HCT116 (cell line): ENCODE results near the gene ATP11B. TPM values are rescaled to one million over a fixed set of nuclear protein-coding genes. Genes with fewer than 3 reads are reported as not detected.

Experiments used
- ATAC-seq: fragments of 200-7000 bp; cut with Tn5 transposase; 2 replicates; pipeline ENCODE4 v1.9.1; 2020; ENCODE audit warnings: mild to moderate bottlenecking, moderate library complexity
- BruUV-seq: library from RNA; stranded (reverse); fragments of 400-500 nt; replicated peaks from 2 replicates; lab custom pipeline; 2021; lab: Mats Ljungman, UMichigan
- CTCF ChIA-PET: fragments of 300-600 bp; sonication (Branson Sonifier 250); formaldehyde crosslinking; loops from one replicate; lab custom pipeline; 2021; ENCODE audit warnings: antibody characterized with exemption; lab: Charles Lee
- POLR2A ChIA-PET: fragments of 300-600, 350-600 bp; sonication (Branson Sonifier 250); formaldehyde crosslinking; loops from one replicate; lab custom pipeline; 2021; ENCODE audit warnings: antibody characterized with exemption; lab: Charles Lee
- RAD21 ChIA-PET, 2 experiments: fragments of 300-600 bp; sonication (Branson Sonifier 250); formaldehyde crosslinking; loops; one replicate each; lab custom pipeline; 2023; ENCODE audit warnings: low total read pairs in 2 of 2; ENCODE audit not compliant: uncharacterized antibody in 2 of 2, unreplicated experiment in 2 of 2, low non-redundant PET in 1 of 2; lab: Charles Lee
- DNase-seq: peaks from one replicate; pipeline ENCODE4 v3.0.0-alpha.2; 2010; ENCODE audit warnings: low read depth, low spot score
- H2AFZ ChIP-seq: fragments of 200-600 bp; shearing (Covaris generic), sonication (generic); 2 replicates; pipeline ENCODE4 v1.6.1; 2017; ENCODE audit warnings: low read depth, mixed run types, mixed read lengths, antibody characterized with exemption, low read length; ENCODE audit not compliant: poor library complexity, severe bottlenecking
- H3K27ac ChIP-seq: 2 replicates; pipeline ENCODE4 v1.5.1; 2012; ENCODE audit warnings: low read depth, low read length
- H3K27me3 ChIP-seq: fragments of 200-600 bp; sonication (generic); 2 replicates; pipeline ENCODE4 v1.6.1; 2016; ENCODE audit warnings: mixed run types, low read length, mixed read lengths; ENCODE audit not compliant: insufficient read depth
- H3K36me3 ChIP-seq, 2 experiments: fragments of 200-500 bp in 1 of 2; fragments of 200-600 bp in 1 of 2; sonication (Bioruptor generic) in 1 of 2; sonication (generic) in 1 of 2; 2 replicates each; pipeline versions ENCODE4 v1.5.1 to v1.6.1; 2014 to 2016; ENCODE audit warnings: low read length in 2 of 2, inconsistent platforms in 1 of 2, mixed read lengths in 1 of 2, mixed run types in 1 of 2; ENCODE audit not compliant: insufficient read depth in 2 of 2, control insufficient read depth in 1 of 2
- H3K4me1 ChIP-seq, 2 experiments: fragments of 200-600 bp in 1 of 2; sonication (generic) in 1 of 2; 2 replicates each; pipeline versions ENCODE4 v1.5.1 to v1.6.1; 2012 to 2017; ENCODE audit warnings: low read length in 2 of 2, inconsistent platforms in 1 of 2, mild to moderate bottlenecking in 1 of 2, mixed read lengths in 1 of 2, mixed run types in 1 of 2, moderate library complexity in 1 of 2; ENCODE audit not compliant: insufficient read depth in 2 of 2, control insufficient read depth in 1 of 2
- H3K4me2 ChIP-seq: fragments of 200-600 bp; sonication (generic); 2 replicates; pipeline ENCODE4 v1.6.1; 2017; ENCODE audit warnings: mixed run types, low read length, mixed read lengths
- H3K4me3 ChIP-seq, 2 experiments: fragments of 200-600 bp in 1 of 2; sonication (generic) in 1 of 2; replicated peaks in 1 of 2; 2 replicates each; pipeline ENCODE4 v1.5.1; 2011 to 2016; ENCODE audit warnings: low read length in 2 of 2, control low read depth in 1 of 2, low read depth in 1 of 2, mild to moderate bottlenecking in 1 of 2, mixed read lengths in 1 of 2, mixed run types in 1 of 2
- H3K79me2 ChIP-seq: fragments of 200-600 bp; sonication (generic); 2 replicates; pipeline ENCODE4 v1.6.1; 2017; ENCODE audit warnings: mild to moderate bottlenecking, mixed run types, low read length, moderate library complexity, mixed read lengths; ENCODE audit not compliant: insufficient read depth
- H3K9ac ChIP-seq: fragments of 200-600 bp; sonication (generic); 2 replicates; pipeline ENCODE4 v1.6.1; 2016; ENCODE audit warnings: low read length, mixed read lengths
- H3K9me2 ChIP-seq: fragments of 200-600 bp; sonication (generic), shearing (Covaris generic); 2 replicates; pipeline ENCODE4 v1.6.1; 2017; ENCODE audit warnings: mixed run types, mild to moderate bottlenecking, moderate library complexity; ENCODE audit not compliant: insufficient read depth
- H3K9me3 ChIP-seq, 2 experiments: fragments of 200-500 bp in 1 of 2; fragments of 200-600 bp in 1 of 2; sonication (Bioruptor generic) in 1 of 2; sonication (generic) in 1 of 2; 2 replicates each; pipeline ENCODE4 v1.6.1; 2014 to 2017; ENCODE audit warnings: low read length in 2 of 2, mixed read lengths in 2 of 2, inconsistent platforms in 1 of 2, low read depth in 1 of 2, mild to moderate bottlenecking in 1 of 2, mixed run types in 1 of 2, moderate library complexity in 1 of 2; ENCODE audit not compliant: control insufficient read depth in 1 of 2, insufficient read depth in 1 of 2
- H4K20me1 ChIP-seq: fragments of 200-600 bp; sonication (generic), shearing (Covaris generic); 2 replicates; pipeline ENCODE4 v1.6.1; 2017; ENCODE audit warnings: mixed run types, mild to moderate bottlenecking, moderate library complexity; ENCODE audit not compliant: insufficient read depth
- CBX3 ChIP-seq: IDR thresholded peaks from 2 replicates; pipeline ENCODE4 v1.6.1; 2012; ENCODE audit warnings: low read depth
- EGR1 ChIP-seq: IDR thresholded peaks from 2 replicates; pipeline ENCODE4 v1.6.1; 2012; ENCODE audit warnings: low read depth
- ELF1 ChIP-seq: IDR thresholded peaks from 2 replicates; pipeline ENCODE4 v1.6.1; 2012; ENCODE audit warnings: low read depth, borderline replicate concordance
- FOSL1 ChIP-seq: IDR thresholded peaks from 2 replicates; pipeline ENCODE4 v1.6.1; 2012; ENCODE audit warnings: low read depth
- JUND ChIP-seq: IDR thresholded peaks from 2 replicates; pipeline ENCODE4 v1.6.1; 2012
- POLR2A ChIP-seq: IDR thresholded peaks from 2 replicates; pipeline ENCODE4 v1.7.0; 2011; ENCODE audit warnings: borderline replicate concordance; ENCODE audit not compliant: insufficient read depth, insufficient read length; ENCODE audit errors: extremely low read depth
- RAD21 ChIP-seq: IDR thresholded peaks from 2 replicates; pipeline ENCODE4 v1.6.1; 2012; ENCODE audit warnings: low read depth, mild to moderate bottlenecking
- SIN3A ChIP-seq: IDR thresholded peaks from 2 replicates; pipeline ENCODE4 v1.6.1; 2012; ENCODE audit warnings: low read depth
- SP1 ChIP-seq: IDR thresholded peaks from 2 replicates; pipeline ENCODE4 v1.6.1; 2012; ENCODE audit warnings: low read depth
- ZFX ChIP-seq: fragments of 450-650 bp; IDR thresholded peaks from 2 replicates; pipeline ENCODE4 v1.6.1; 2017
- intact Hi-C: fragments of 100-400 bp; cut with micrococcal nuclease; formaldehyde crosslinking; loops from 2 replicates; pipeline ENCODE4 v1.10.0; 2022
- total RNA-seq: library from RNA; stranded (reverse); gene quantifications from one replicate; pipeline ENCODE4 v1.2.1, GENCODE V29; 2021; ENCODE audit not compliant: unreplicated experiment
- TF ChIP-seq, protein P1 (sequence below), 3 experiments: fragments of 200-600 bp in 1 of 3; sonication (generic) in 1 of 3; IDR thresholded peaks in 2 of 3; conservative IDR thresholded peaks in 1 of 3; 2 replicates each; pipeline ENCODE4 v1.5.1; 2012 to 2017; ENCODE audit warnings: low read depth in 2 of 3, low read length in 2 of 3, antibody characterized with exemption in 1 of 3, borderline replicate concordance in 1 of 3, control low read depth in 1 of 3, mild to moderate bottlenecking in 1 of 3, mixed read lengths in 1 of 3, mixed run types in 1 of 3, moderate library complexity in 1 of 3; ENCODE audit not compliant: insufficient read depth in 1 of 3
- TF ChIP-seq, protein P2 (sequence below): IDR thresholded peaks from 2 replicates; pipeline ENCODE4 v1.6.1; 2012
- TF ChIP-seq, protein P3 (sequence below): IDR thresholded peaks from 2 replicates; pipeline ENCODE4 v1.6.1; 2011; ENCODE audit warnings: mild to moderate bottlenecking, low read length, moderate library complexity; ENCODE audit not compliant: insufficient replicate concordance; ENCODE audit errors: extremely low read depth

The ATP11B gene
- total RNA-seq, 1 experiment from 2014 or later, result 53.0 TPM

DNA sequence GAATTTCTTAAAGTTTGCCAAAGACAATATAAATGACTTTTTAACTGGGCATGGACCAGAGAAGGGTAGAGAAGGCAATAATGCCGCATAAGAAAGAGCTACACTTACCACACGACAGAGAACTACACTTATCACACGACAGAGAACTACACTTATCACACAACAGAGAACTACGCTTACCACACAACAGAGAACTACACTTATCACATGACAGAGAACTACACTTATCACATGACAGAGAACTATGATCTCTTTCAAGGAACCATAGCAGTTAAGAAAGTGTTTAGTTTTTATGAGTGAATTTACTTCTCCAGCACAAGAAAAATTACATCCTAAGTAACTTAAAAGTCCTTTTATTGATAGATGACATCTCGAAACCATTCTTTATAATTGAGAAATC lies 155.0 kb downstream of the ATP11B start:
- intact Hi-C loops, result no loop called here
- no peak overlapping the region for H3K27ac ChIP-seq
- no peaks in the 10 kb centered on the region for H3K27me3 ChIP-seq
- H3K4me2 ChIP-seq, result no peak overlapping the region
- no peak for ATAC-seq
- ChIA-PET CTCF (no interaction called here), RAD21 (no interaction called here), POLR2A (no interaction called here)
- no peaks in the 10 kb centered on the region for H3K4me1 ChIP-seq
- H3K9ac ChIP-seq, result no peak overlapping the region
- peaks cover 12 to 16% of the 10 kb centered on the region in 2 experiments; a peak in 3 of 4 replicates for H3K36me3 ChIP-seq
- no peak for DNase-seq
- H3K4me3 ChIP-seq, result no peak overlapping the region
- BruUV-seq, result no TSS peak
- no peaks in the 10 kb centered on the region for H4K20me1 ChIP-seq
- H2AFZ ChIP-seq, result no peak overlapping the region
- TF ChIP-seq SIN3A (no peak), CBX3 (no peak)
- TF ChIP-seq, protein P1, sequence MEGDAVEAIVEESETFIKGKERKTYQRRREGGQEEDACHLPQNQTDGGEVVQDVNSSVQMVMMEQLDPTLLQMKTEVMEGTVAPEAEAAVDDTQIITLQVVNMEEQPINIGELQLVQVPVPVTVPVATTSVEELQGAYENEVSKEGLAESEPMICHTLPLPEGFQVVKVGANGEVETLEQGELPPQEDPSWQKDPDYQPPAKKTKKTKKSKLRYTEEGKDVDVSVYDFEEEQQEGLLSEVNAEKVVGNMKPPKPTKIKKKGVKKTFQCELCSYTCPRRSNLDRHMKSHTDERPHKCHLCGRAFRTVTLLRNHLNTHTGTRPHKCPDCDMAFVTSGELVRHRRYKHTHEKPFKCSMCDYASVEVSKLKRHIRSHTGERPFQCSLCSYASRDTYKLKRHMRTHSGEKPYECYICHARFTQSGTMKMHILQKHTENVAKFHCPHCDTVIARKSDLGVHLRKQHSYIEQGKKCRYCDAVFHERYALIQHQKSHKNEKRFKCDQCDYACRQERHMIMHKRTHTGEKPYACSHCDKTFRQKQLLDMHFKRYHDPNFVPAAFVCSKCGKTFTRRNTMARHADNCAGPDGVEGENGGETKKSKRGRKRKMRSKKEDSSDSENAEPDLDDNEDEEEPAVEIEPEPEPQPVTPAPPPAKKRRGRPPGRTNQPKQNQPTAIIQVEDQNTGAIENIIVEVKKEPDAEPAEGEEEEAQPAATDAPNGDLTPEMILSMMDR (IDR thresholded peaks at IDR 0.05 in 2 of 3, conservative IDR thresholded peaks at IDR 0.05 in 1 of 3; ENCODE audit: borderline replicate concordance in 1 of 3, insufficient read depth in 1 of 3, low read depth in 2 of 3, low read length in 2 of 3), result no peak
- TF ChIP-seq, all 23 proteins: peak for 0
- H3K9me3 ChIP-seq, result no peaks in the 10 kb centered on the region
- H3K9me2 ChIP-seq, result no peaks in the 10 kb centered on the region
- no peaks in the 10 kb centered on the region for H3K79me2 ChIP-seq

DNA sequence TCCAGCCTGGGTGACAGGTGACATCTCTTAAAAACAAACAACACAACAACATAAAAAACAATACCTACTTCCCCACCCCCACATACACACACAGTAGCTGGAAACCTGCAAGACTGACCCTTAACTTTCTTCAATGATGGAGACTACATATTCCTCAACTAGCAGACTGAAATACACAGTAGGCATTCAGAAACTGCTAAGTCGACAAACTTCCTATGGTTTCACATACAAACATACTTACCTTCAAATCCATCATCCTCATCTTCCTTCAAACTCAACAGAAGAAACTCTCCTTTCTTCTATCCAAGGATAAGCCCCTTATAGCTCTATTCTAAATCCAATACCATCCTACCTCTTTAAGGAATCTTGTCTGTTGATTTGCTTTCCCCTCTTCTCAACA lies 156.4 kb downstream of the ATP11B start:
- ChIA-PET POLR2A (no interaction called here), RAD21 (no interaction called here), CTCF (no interaction called here)
- no peak for DNase-seq
- no peak overlapping the region for H3K4me2 ChIP-seq
- H4K20me1 ChIP-seq, result no peaks in the 10 kb centered on the region
- intact Hi-C loops, result no loop called here
- H3K36me3 ChIP-seq, result peaks cover 12 to 14% of the 10 kb centered on the region in 2 experiments; a peak in 3 of 4 replicates
- H3K27me3 ChIP-seq, result no peaks in the 10 kb centered on the region
- TF ChIP-seq JUND (no peak), ELF1 (no peak), POLR2A (no peak), SP1 (no peak), ZFX (no peak), FOSL1 (no peak), RAD21 (no peak), EGR1 (no peak)
- TF ChIP-seq, protein P1 (IDR thresholded peaks at IDR 0.05 in 2 of 3, conservative IDR thresholded peaks at IDR 0.05 in 1 of 3; ENCODE audit: borderline replicate concordance in 1 of 3, insufficient read depth in 1 of 3, low read depth in 2 of 3, low read length in 2 of 3), result no peak
- TF ChIP-seq, protein P2, sequence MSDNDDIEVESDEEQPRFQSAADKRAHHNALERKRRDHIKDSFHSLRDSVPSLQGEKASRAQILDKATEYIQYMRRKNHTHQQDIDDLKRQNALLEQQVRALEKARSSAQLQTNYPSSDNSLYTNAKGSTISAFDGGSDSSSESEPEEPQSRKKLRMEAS, result no peak
- TF ChIP-seq, protein P3, sequence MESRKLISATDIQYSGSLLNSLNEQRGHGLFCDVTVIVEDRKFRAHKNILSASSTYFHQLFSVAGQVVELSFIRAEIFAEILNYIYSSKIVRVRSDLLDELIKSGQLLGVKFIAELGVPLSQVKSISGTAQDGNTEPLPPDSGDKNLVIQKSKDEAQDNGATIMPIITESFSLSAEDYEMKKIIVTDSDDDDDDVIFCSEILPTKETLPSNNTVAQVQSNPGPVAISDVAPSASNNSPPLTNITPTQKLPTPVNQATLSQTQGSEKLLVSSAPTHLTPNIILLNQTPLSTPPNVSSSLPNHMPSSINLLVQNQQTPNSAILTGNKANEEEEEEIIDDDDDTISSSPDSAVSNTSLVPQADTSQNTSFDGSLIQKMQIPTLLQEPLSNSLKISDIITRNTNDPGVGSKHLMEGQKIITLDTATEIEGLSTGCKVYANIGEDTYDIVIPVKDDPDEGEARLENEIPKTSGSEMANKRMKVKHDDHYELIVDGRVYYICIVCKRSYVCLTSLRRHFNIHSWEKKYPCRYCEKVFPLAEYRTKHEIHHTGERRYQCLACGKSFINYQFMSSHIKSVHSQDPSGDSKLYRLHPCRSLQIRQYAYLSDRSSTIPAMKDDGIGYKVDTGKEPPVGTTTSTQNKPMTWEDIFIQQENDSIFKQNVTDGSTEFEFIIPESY, result no peak
- no peak overlapping the region for H2AFZ ChIP-seq
- ATAC-seq, result no peak
- no peak overlapping the region for H3K27ac ChIP-seq
- BruUV-seq, result no TSS peak
- no peaks in the 10 kb centered on the region for H3K9me2 ChIP-seq
- H3K9me3 ChIP-seq, result no peaks in the 10 kb centered on the region
- no peak overlapping the region for H3K9ac ChIP-seq
- H3K4me3 ChIP-seq, result no peak overlapping the region
- H3K4me1 ChIP-seq, result no peaks in the 10 kb centered on the region
- no peaks in the 10 kb centered on the region for H3K79me2 ChIP-seq
